Endodermal cell (in vitro differentiated cells): ENCODE measurements around the gene MZB1. TPM values are rescaled to one million over a fixed set of nuclear protein-coding genes. Genes with fewer than 3 reads are reported as not detected.

Experiments used
- DNase-seq: peaks from one replicate; pipeline ENCODE4 v3.0.0-alpha.2; 2017
- H3K27ac ChIP-seq: 2 replicates; pipeline ENCODE4 v1.5.1; 2013; ENCODE audit warnings: mild to moderate bottlenecking, low read depth, low read length, moderate library complexity
- H3K27me3 ChIP-seq: 2 replicates; pipeline ENCODE4 v1.6.1; 2013; ENCODE audit warnings: mild to moderate bottlenecking, low read length, moderate library complexity; ENCODE audit not compliant: insufficient read depth, control insufficient read depth, poor library complexity, severe bottlenecking
- H3K36me3 ChIP-seq: 2 replicates; pipeline ENCODE4 v1.7.0; 2013; ENCODE audit warnings: mild to moderate bottlenecking, low read length, moderate library complexity; ENCODE audit not compliant: control insufficient read depth, insufficient read depth
- H3K4me1 ChIP-seq: one replicate; pipeline ENCODE4 v1.7.0; 2013; ENCODE audit warnings: low read length; ENCODE audit not compliant: control insufficient read depth, insufficient read depth
- H3K4me3 ChIP-seq: 2 replicates; pipeline ENCODE4 v1.5.1; 2013; ENCODE audit warnings: mild to moderate bottlenecking, low read length, moderate library complexity
- H3K9ac ChIP-seq: 2 replicates; pipeline ENCODE4 v1.6.1; 2013; ENCODE audit warnings: mild to moderate bottlenecking, low read length, moderate library complexity; ENCODE audit not compliant: poor library complexity, severe bottlenecking; ENCODE audit errors: extremely low read depth
- H3K9me3 ChIP-seq: 2 replicates; pipeline ENCODE4 v1.6.1; 2013; ENCODE audit warnings: mild to moderate bottlenecking, low read length, moderate library complexity; ENCODE audit not compliant: control insufficient read depth
- H3K27ac Mint-ChIP-seq: 2 replicates; pipeline ENCODE4 v1.8.0; 2020; ENCODE audit warnings: mixed read lengths
- H3K27me3 Mint-ChIP-seq: 2 replicates; pipeline ENCODE4 v1.8.0; 2021; ENCODE audit warnings: mild to moderate bottlenecking, mixed read lengths; ENCODE audit not compliant: insufficient read depth
- H3K36me3 Mint-ChIP-seq: 2 replicates; pipeline ENCODE4 v1.8.0; 2020; ENCODE audit warnings: low read depth, mixed read lengths
- H3K4me1 Mint-ChIP-seq: 2 replicates; pipeline ENCODE4 v1.8.0; 2020; ENCODE audit warnings: mixed read lengths
- H3K4me3 Mint-ChIP-seq: 2 replicates; pipeline ENCODE4 v1.8.0; 2020; ENCODE audit warnings: mild to moderate bottlenecking, moderate library complexity, mixed read lengths
- H3K9me3 Mint-ChIP-seq: 2 replicates; pipeline ENCODE4 v1.8.0; 2020; ENCODE audit warnings: mild to moderate bottlenecking, mixed read lengths
- WGBS, 2 experiments: methylation state at CpG; one replicate each; pipeline versions ENCODE4 v1.1.5 to v1.1.7; 2013; ENCODE audit warnings: missing lambda C conversion rate in 2 of 2, mixed read lengths in 1 of 2; ENCODE audit not compliant: insufficient coverage in 1 of 2, insufficient read length in 1 of 2; 5-methylcytosine and 5-hydroxymethylcytosine counted together
- total RNA-seq, 2 donors: library from RNA; stranded (reverse); fragmentation: NEBNext Ultra II Directional in 1 of 2; extraction: Animal tissue kit (Norgen Biotek cat#: 25700) in 1 of 2; gene quantifications; 2 replicates in 1 of 2; 3 replicates in 1 of 2; pipeline ENCODE4 v1.2.1, GENCODE V29; 2021
- TF ChIP-seq, protein P1 (sequence below): fragments of 200-600 bp; sonication (generic); conservative IDR thresholded peaks from 2 replicates; pipeline ENCODE4 v1.5.0; 2021; ENCODE audit warnings: antibody characterized with exemption, mild to moderate bottlenecking

Gene MZB1
- total RNA-seq, 2 donors from 2014 or later: 0.57 to 0.60 TPM

DNA sequence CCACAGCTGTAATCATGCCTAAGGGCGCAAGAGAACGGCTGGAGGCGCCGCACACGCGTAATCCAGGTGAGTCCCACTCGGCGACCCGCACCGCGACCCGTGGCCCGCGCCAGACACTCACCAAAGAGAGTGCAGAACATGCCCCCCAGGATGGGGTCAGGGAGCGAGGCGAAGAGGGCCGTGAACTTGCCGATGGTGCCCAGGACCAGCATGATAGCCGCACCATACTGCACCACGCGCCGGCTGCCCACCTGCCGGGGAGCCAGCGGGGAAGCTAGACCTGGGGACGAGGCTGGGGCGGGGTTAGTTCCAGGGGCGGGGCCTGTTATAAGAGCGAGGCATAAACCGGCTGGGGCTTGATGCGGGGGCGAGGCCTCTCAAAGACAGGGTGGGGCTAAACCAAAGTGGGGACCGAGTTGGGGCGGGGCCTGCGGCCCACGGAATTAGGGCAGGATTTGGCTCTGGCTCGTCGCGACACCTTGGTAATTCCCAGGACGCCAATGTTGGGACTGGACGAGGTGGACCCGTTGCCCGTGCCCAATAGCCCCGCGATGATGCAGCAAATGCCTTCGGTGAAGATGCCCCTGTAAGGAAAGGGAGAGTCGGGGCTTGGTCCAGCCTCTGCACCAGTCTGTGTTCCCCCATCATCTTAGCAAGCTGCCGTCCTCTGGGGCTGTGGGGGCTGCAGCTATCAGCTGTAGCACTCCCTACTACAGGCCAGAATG lies 11.4 kb downstream of the MZB1 start:
- H3K9me3 Mint-ChIP-seq: peaks cover 2% of the 10 kb centered on the region
- H3K36me3 ChIP-seq: peaks cover 8% of the 10 kb centered on the region
- no peak overlapping the region for H3K9ac ChIP-seq
- H3K27ac ChIP-seq: no peak overlapping the region
- peak; percentile 64 for DNase-seq
- peaks cover 9% of the 10 kb centered on the region for H3K4me1 Mint-ChIP-seq
- H3K27ac Mint-ChIP-seq: no peak overlapping the region
- peaks cover 6% of the 10 kb centered on the region for H3K4me1 ChIP-seq
- H3K27me3 Mint-ChIP-seq: no peaks in the 10 kb centered on the region
- H3K36me3 Mint-ChIP-seq: peaks cover 15% of the 10 kb centered on the region
- TF ChIP-seq, protein P1, sequence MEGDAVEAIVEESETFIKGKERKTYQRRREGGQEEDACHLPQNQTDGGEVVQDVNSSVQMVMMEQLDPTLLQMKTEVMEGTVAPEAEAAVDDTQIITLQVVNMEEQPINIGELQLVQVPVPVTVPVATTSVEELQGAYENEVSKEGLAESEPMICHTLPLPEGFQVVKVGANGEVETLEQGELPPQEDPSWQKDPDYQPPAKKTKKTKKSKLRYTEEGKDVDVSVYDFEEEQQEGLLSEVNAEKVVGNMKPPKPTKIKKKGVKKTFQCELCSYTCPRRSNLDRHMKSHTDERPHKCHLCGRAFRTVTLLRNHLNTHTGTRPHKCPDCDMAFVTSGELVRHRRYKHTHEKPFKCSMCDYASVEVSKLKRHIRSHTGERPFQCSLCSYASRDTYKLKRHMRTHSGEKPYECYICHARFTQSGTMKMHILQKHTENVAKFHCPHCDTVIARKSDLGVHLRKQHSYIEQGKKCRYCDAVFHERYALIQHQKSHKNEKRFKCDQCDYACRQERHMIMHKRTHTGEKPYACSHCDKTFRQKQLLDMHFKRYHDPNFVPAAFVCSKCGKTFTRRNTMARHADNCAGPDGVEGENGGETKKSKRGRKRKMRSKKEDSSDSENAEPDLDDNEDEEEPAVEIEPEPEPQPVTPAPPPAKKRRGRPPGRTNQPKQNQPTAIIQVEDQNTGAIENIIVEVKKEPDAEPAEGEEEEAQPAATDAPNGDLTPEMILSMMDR: no peak
- no peak overlapping the region for H3K4me3 ChIP-seq
- no peaks in the 10 kb centered on the region for H3K9me3 ChIP-seq
- no peaks in the 10 kb centered on the region for H3K27me3 ChIP-seq
- WGBS, 2 experiments: 93 to 97% methylated on average over 37 to 47 of the region's 47 CpGs
- no peak overlapping the region for H3K4me3 Mint-ChIP-seq

- Mint-ChIP-seq H3K4me1 (peaks cover 3% of the 10 kb centered on the region), H3K36me3 (peaks cover 21% of the 10 kb centered on the region), H3K9me3 (peaks cover 2% of the 10 kb centered on the region), H3K4me3 (no peak overlapping the region), H3K27ac (no peak overlapping the region), H3K27me3 (no peaks in the 10 kb centered on the region)
- no peaks in the 10 kb centered on the region for H3K9me3 ChIP-seq
- no peak overlapping the region for H3K4me3 ChIP-seq
- H3K4me1 ChIP-seq: peaks cover under 1% of the 10 kb centered on the region
- no peak overlapping the region for H3K9ac ChIP-seq
- TF ChIP-seq, protein P1: no peak
- H3K27ac ChIP-seq: no peak overlapping the region
- H3K27me3 ChIP-seq: no peaks in the 10 kb centered on the region
- peaks cover 16% of the 10 kb centered on the region for H3K36me3 ChIP-seq
- WGBS, 2 experiments: 96 to 100% methylated on average over 3 of the region's 3 CpGs
- peak; percentile 44 for DNase-seq
Measured at GRCh38 chr5:139377226-139377625, 12.5 kb downstream of the MZB1 start.

DNA sequence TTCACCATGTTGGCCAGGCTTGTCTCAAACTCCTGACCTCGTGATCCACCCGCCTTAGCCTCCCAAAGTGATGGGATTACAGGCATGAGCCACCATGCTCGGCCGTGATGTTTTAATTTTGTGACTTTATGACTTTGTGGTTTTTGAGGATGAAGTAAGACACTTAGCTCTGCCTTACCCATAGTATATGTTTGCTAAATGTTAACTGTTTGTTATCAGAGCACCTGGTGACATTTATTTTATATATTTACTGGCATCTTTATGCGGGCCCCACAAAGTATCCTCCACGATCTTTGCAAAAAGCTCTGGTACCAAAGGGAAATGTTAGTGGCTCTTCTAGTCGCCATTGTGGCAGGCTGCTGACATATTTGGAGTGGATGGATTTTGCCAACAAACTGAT lies 13.3 kb downstream of the MZB1 start:
- peaks cover 25% of the 10 kb centered on the region for H3K36me3 ChIP-seq
- no peak overlapping the region for H3K27ac ChIP-seq
- H3K27me3 ChIP-seq: no peaks in the 10 kb centered on the region
- no peak overlapping the region for H3K4me3 Mint-ChIP-seq
- no peaks in the 10 kb centered on the region for H3K9me3 ChIP-seq
- no peak for DNase-seq
- no peak overlapping the region for H3K27ac Mint-ChIP-seq
- 95 to 97% methylated on average over 5 to 7 of the region's 7 CpGs for WGBS, 2 experiments
- H3K9ac ChIP-seq: no peak overlapping the region
- TF ChIP-seq, protein P1: no peak
- H3K4me3 ChIP-seq: no peak overlapping the region
- no peaks in the 10 kb centered on the region for H3K4me1 ChIP-seq
- peaks cover 30% of the 10 kb centered on the region for H3K36me3 Mint-ChIP-seq
- H3K9me3 Mint-ChIP-seq: peaks cover 2% of the 10 kb centered on the region
- H3K4me1 Mint-ChIP-seq: no peaks in the 10 kb centered on the region
- H3K27me3 Mint-ChIP-seq: no peaks in the 10 kb centered on the region
